GM18517 (cell line): ENCODE measurements around the gene CDR2L.
"Not testable (repeated sequence)": the region's sequence is repeated elsewhere in the genome, so short reads cannot be mapped to it uniquely, and the experiment has no call there.

Experiments used
- ATAC-seq: cut with Tn5 transposase; IDR thresholded peaks from one replicate; pipeline ENCODE4 v1.9.1; 2021; ENCODE audit warnings: mild to moderate bottlenecking, moderate library complexity; ENCODE audit not compliant: unreplicated experiment

The CDR2L gene

DNA sequence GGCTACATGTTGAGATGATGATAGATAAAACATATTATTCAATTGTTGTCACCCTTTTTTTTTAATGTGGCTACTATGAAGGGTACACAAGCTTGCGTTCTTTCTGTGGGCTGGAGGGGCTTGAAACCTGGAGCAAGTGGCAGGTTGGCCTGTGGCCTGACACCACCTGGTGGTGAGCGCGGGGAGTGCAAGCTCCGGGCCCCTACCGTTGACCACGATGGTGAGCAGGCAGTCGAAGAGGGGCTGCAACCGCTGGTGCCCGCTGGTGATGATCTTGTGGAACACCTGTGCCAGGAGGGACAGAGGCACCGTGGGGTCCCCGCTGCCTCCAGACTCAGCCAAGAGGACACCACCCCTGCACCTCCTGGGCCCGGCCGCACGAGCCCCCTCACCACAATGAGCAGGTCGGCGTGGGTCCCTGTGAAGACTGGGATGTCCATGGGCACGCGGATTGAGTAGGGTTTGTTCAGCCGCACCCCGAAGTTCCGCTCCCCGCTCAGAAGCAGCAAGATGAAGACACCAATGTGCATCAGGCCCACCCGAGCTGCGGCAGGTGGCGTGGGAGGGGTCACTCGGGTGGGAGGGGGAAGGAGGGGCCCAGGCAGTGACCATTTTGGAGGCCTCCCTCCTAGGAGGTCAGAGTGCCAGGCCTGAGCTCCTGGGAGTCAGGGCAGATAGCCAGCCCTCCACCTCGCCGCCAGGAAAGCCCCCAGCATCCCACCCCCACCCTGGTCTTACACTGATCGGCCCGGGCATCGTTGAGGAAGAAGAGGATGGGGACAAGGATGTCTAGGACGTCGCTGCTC is 29.3 kb upstream of the CDR2L start:
- ATAC-seq, result no peak

DNA sequence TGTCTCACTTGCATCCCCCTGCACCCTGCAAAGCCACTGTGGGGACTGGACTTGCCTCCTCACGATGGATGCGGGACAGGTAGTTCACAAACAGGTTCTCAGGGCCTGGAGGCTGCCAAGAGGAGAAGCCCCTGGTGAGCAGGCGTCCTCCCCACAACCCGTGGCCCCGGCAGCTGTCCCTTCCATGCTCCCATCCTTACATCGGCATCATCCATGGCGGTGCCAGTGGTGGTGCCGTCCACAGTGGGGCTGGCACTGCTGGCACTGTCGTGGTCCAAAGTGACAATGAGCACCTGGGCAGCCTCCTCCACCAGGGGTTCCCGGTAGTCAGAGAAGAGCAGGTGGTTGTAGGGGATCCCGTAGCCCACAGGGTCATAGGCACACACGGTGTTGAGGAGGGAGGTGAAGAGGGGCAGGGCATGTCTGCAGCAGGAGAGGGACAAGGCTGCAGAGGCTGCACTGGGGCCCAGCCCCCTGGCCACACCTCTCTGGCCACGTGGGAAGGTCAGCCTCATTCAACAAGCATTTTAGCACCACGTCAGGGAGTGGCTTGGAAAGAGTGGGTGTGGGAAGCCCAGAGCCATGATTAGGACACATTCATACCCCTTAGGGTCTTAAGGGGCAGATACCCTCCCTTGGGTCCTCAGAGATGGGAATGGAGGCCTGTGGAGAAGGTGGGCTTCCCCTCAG is 27.5 kb upstream of the CDR2L start:
- no peak for ATAC-seq

DNA sequence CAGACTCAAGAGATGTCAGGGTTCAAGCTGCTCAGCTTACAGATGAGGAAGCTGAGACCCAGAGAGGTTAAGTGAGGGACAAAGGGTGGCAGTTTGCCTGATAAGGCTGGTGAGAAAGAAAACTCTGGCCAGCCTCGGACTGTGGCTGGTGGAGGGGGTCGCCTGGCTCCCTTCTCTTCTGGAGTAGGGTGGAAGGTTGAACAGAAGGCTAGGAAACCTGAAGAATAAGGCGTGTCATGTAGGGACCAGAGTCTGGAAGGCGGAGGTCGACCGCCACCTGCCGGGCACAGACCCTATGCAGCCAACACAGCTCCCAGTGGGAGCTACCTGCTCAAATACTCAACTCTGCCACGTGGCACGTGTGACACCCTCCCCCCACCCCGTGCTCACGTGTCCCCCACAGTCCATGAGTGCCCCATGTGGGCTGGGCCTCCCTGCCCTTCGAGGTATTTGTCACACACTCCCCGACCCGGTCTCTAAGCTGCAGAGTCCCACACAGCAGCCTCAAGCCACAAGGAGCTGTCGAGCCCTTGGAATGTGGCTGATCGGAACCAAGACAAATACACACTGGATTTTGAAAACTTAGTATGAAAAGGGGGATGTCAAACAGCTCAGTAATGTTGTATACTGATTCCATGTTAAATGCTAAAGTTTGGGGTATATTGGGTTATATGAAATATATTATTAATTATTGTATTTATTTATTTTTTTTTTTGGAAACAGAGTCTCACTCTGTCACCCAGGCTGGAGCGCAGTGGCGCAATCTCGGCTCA is 26.7 kb upstream of the CDR2L start:
- no peak for ATAC-seq

DNA sequence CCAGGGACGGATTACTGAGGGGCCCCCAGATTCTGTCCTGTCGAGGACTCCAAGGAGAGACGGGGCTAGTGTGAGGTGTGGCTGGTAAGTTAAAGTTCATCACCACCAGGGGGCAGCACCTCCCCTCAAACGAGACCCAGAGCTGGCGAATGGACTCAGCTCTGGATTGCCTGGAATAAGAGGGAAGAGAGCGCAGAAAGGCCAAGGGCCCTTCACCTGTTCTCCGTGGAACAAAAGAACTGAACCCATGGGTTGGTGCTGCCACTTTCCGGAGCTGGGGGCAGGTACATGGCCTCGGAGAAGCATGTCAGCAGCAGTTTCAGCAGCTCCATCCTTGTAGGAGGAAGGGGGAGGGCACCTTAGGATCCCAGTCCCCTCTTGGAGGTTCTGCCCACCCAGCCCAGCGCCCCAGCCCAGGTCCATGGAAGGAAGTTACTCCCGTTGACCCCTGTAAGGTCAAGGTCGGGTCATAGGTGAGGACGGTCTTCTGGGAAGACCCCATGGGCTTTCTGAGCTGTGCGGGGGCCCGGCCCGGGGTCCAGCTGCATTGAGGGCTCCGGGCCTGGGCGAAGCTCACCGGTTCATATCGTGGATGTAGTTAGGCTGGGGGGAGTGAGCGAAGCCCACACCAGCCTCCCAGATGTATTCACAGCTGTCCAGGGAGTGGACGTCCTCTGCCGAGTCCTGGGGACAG is 25.6 kb upstream of the CDR2L start:
- ATAC-seq, result no peak

DNA sequence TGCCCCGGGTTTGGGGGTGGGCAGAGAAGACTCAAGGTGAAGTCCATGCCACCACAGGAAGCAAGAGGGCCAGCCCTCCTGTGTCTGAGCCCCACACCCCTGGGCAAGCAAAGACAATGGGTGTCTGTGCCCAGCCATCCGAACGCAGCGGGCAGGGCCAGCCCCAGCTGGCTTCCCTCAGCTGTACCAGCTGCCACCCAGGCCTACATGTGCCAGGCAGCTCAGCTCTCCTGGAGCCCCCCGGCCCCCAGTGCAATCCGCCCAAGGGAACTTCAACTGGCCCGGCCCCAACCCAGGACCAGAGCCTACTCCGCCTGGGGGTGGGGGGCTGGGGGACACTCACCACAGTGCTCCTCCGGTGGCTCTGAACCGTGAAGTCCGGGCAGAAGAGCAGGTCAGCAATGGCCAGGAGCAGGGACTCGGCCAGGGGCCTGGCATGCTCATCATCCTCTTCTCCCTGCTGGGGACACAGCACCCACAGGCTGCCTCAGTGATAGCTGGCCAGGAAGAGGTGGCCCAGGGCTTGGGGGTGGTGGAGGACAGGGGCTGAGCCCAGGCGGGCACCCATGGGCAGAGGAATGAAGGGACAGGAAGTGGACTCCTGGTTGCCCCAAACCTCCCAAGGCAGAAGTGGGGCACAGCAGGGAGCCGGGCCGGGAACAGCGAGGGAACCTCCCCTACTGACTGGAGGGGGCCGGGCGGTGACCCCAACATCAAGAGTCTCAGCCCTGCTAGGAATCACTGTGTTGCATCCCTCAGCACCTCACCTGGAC is 24.6 kb upstream of the CDR2L start:
- ATAC-seq, result no peak

DNA sequence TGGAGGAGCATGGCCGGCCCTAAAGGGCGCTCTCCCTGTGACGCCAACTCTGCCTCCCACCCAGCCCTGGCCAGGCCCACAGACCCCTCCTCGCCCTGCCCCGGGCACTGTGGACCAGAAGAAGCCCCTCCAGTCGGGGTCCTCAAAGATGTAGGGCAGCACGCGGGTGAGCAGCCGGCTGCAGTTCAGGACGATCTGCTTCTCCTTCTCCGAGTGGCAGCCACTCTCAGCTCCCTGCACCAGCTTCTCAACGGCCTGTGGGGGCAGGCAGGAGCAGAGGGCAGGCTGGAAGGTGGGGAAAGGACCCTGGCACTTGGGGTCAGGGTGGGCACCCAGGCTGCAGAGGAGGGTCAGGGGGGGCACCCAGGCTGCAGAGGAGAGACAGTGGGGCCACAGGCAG is 23.8 kb upstream of the CDR2L start:
- ATAC-seq, result no peak

DNA sequence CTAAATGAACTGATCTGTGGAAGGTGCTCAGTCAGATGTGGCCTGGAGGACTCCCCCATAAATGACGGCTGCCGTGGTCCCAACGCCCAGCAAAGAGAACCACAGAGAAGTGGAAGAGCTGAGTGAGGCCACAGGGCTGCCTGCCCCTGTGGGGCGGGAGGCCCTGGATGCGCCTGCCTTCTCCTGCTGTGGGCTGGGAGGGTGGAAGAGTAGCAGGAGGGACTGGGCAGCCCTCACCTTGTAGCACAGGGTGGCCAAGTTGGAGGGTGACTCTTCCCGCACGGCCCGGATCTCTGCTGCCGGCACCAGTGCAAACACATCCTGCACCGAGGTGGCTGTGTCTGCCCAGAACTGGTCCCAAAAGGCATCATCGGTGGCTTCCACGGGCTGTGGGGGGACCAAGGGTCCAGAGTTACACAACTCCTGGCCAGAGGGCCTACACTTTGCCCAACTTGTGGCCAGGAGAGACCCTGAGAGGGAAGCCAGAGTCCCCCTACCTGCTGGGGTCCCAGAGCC is 23.1 kb upstream of the CDR2L start:
- ATAC-seq, result no peak

DNA sequence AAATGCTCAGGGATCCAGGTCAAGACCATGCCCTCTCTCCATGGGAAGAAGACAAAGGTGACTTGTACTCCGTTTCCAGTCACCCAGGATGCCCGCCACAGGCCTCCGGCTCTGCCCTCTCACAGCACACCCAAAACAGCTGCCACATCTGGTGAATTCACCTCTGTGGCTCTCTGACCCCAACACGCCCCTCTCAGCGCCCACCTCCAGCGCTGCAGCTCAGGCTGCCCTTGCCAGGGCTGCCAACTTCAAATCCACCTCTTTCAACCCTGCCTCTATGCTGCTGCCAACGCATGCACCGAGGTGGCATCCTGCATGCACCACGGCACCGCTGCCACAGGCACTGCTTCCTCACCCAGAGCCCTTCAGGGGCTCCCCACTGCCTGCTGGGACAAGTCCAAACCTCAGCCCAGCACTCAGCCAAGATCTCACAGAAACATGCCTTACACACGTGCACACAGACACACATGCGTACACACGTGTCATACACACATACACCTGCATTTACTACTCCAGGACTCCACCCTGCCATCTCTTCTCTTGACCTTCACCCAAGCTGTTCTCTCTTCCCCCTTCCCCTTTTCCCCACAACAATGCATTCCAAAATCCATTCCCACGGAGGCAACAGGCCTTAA is 22.3 kb upstream of the CDR2L start:
- ATAC-seq, result no peak

DNA sequence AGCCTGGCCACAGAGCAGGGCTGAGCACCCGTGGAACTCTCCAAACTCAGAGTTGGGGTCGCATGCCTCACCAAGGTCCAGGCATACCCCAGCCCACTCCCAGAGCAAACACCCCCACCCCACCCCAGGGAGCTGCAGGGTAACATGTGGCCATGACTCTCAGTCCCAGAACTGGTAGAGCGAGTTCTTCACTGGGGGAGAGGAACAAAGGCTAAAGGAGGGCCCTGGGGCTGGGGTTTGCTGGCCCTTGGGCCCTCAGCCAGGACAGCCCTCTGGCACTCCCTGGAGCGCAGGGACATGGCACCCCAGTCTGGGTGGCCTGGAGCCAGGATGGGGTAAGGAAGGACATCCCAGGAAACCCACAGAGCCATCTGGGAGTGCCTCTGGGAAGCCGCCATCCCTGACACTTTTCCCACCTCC is 19.1 kb upstream of the CDR2L start:
- ATAC-seq, result no peak

DNA sequence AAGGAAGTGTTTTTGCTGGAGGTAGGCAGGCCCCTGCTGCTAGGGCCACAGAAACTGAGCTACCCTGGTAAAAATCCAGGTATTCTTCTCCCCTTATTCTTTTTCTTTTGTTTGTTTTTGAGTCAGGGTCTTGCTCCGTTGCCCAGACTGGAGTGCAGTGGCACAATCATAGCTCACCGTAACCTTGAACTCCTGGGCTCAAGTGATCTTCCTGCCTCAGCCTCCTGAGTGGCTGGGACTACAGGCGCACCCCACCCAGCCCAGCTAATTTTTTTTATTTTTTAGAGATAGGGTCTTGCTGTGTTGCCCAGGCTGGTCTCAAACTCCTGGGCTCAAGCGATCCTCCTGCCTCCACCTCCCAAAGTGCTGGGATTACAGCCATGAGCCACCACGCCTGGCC is 17.9 kb upstream of the CDR2L start:
- ATAC-seq, result not testable (repeated sequence)

DNA sequence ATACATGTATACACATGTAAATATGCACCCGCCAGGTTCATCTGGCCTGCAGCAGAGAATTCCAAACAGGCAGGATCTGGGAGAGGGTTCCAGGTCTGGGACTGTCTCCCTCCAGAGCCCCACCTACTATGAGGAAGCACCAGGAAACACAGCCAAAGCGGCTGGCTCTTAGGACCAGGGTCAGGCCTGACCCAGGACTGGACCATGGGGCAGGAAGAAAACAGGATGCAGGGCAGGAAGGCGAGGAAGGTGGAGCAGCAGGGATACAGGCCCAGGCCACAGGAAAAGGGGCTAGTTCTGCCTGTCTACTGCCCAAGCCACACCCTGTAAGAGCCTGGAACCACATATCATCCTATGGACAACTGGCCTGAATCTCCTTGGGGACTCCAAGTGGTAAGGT is 17.0 kb upstream of the CDR2L start:
- ATAC-seq, result no peak

DNA sequence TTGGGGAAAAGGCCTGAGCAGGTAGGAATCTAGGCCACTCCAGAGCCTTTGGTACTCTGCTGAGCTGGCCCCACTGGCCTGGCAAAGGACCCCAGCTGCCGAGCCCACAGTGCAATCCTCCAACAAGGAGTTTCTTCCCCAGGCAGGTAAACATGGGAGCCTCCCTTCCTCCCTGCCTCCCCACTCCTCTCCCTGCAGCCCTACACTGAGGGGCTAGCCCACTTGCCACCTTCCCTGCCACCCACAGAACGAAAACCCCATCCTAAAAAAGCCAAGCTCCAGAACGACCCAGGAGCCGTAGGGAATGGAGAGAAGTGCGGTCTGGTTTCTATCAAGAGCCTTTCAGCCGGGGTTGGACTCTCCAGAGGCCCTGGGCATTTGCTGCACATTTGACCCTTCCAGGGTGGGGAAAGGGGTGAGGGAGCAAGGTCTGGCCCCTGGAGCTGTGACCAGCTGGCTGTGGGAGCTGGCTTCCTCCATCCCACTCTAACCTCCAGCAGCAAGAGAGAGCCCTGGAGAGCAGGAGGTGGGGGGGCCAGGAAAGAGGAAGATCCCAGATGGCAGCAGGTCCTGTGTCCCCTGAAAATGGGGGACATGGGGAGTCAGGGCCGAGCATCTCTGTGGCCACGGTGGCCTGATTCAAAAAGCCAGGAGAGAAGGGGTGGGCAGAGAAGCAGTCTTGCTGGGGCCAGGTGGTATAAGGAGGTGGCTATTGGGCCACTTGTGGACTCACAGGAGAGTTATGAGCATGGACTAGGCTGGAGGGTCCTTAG is 16.2 kb upstream of the CDR2L start:
- ATAC-seq, result no peak

DNA sequence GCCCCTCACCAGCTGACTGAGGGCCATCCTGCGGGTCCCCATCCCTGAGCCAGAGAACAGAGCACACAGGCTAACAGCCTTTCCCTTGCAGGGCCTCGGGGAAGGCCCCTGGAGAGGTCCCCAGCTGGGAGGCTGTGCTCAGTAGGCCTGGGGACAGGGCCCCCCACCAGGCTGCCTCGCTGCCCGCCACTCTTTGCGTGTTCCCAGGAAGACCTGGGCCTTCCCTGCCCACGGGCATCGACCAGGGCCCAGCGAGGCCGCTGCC is 15.7 kb upstream of the CDR2L start:
- no peak for ATAC-seq

DNA sequence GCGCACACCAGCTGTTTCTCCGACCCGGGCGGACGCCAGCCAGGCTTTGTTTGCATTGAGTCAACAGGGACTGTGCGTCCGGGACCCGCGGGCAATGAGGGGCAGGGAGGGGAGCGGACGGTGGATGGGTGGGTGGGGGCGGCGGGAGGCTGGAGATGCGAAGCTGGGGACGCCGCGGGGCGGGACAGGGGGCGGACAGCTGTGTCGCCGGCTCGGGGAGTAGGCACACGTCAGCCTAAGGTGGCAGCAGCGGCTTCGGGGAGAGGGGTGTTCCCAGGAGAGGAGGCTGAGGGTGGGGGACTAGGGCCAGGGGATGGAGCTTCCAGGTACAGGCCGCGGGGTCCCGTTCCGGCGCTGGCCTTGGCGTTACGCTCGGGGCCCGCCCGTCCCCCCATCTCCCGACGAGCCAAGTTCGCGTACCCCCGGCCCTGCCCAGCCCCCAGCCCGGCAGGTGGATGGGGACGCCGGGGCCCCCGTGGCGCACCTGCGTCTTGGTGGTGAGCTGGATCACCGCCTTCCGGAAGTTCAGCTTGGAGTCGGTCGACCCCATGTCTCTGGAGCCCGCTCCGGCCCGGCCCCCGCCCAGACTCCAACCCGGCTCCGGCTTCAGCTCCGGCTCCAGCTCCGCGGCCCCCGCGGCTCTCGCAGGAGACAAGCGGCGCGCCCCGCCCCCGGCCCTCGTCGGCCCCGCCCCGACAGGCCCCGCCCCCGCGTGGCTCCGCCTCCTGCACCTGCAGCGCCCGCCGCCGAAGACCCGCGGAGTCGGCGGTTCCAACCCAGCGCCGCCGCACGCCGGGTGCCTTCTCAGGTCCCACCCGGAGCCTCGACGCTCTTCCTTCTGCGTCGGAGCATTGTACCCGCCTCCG is 15.1 kb upstream of the CDR2L start, which contains the start of gene HID1:
Gene HID1 (minus strand): TSS at position 653 of the 866 bp plus-strand sequence. CDS start 103 bp downstream, at position 550.
- no peak for ATAC-seq

DNA sequence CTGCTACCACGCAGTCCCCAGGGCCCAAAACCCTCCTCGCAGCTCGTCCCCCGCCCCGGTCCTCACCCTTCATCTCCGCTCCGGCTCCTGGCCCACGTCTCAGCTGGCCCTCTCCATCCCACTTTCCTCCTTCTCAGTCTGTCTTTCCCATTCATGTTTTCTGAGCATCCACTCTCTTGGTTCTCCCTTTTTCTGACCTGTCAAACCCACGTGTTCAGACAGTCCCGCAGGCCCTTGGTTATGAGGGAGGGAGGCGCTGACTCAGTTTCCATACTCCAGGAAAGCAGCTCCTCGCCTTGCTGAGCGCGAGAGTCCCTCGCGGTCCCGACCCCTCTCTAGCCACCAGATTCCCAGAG is 14.5 kb upstream of the CDR2L start:
- ATAC-seq, result no peak

DNA sequence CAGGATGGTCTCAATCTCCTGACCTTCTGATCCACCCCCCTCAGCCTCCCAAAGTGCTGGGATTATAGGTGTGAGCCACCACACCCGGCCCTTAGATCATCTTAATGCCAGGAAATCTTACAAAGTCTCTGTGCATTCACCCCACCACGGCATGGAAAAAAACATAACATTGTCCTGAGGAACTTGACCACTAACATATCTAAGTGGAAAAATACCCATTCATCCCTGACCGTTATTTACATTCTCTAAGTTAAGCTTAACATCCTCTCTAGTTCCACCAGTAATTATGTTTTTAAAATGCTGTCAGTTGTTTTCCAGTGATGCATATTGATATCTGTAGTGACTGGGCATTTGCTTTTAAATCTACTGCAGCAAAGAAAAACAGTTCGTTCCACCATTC is 11.5 kb upstream of the CDR2L start:
- no peak for ATAC-seq

DNA sequence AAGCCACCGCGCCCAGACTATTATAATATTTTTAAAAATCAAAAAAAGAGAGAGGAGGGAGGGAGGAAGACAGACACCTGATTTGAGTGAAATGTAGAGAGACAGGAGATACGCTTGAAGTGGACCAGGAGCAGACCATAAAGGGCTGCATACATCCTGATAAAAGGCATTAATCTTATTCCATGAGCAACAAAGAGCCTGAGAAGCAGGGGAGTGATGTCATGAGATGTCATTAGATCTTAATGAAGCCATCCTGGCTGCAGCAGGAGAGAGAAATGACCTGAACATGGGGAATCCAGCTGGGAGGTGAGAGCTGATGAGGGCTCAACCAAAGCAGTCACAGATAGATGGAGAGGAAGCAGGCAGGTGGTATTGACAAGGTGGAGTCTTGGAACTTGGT is 9.6 kb upstream of the CDR2L start:
- no peak for ATAC-seq

DNA sequence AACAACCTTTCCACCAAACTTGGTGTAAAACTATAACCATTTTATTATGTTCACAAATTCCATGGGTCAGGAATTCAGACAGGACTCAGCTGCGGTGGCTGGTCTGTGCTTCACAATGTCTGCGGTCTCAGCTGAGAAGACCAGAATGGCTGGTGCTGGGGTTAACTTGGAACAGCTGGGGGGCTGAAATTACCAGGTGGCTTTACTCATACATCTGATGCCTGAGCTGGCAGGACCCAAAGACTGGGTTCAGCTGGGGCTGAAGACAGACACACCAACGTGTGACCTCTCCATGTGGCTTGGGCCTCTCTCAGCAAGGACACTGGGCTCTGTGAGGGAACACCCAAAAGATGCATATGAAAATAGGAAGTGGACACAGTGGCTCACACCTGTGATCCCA is 9.2 kb upstream of the CDR2L start:
- no peak for ATAC-seq
